ENCODE results near the gene AOPEP. TPM values are rescaled to one million over a fixed set of nuclear protein-coding genes. Genes with fewer than 3 reads are reported as not detected.

Gene AOPEP
- total and polyA plus RNA-seq, 4 donors: 29.0 to 121 (median 60.0) TPM

DNA sequence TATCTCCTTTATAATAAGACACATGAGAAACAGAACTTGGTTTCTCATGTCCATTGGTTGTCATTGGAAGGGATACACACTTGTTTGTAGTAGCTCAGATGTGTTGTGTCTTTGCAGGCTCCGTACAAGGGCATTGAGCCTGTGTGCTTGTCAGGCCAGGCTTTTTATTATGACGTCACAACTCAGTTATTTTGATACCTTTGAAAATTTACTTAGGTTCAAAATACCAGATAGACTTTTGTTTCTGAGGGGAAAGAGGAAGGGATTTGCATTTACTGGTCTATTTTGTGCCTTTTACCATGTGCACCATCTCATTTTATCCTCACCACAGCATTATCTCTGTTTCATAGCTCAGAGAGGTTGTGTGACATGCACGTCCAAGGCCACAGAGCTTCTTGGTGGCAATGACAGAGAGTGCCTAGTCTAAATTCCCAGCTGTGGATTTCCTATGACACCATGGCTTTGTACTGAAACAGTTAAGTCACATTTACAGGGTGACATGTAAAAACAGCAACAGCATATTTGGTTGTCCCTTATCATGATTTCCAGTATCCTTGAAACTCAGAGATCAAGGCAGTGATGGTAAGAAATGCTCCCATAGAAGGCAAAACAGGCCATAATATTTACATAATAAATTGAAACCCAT, 268.7 kb downstream of the AOPEP start:
- H3K36me3 ChIP-seq (ENCODE audit: control insufficient read depth in 4 of 4, insufficient read depth in 4 of 4, low read length in 4 of 4): peaks cover 0 to 2% (median 0%) of the 10 kb centered on the region in 4 donors
- TF ChIP-seq CTCF (IDR thresholded peaks at IDR 0.05; ENCODE audit: control extremely low read depth, extremely low read depth): no peak
- H3K9ac ChIP-seq (ENCODE audit: insufficient read depth in 1 of 2, low read length in 2 of 2): no peak overlapping the region
- ATAC-seq (ENCODE audit: insufficient read depth, low FRiP score) (no peak), DNase-seq (peak in 1 of 3 donors; percentile 45)
- WGBS, 2 donors: 86 to 91% methylated on average over 3 of the region's 3 CpGs
- H3K9me3 ChIP-seq (ENCODE audit: control insufficient read depth in 4 of 4, insufficient read depth in 3 of 4, low read length in 3 of 4): no peaks in the 10 kb centered on the region
- peak overlapping the region; percentile 56 to 75 for H3K27ac ChIP-seq (ENCODE audit: low read depth in 1 of 2, low read length in 1 of 2)
- no peaks in the 10 kb centered on the region for H3K27me3 ChIP-seq (ENCODE audit: control insufficient read depth in 3 of 3, insufficient read depth in 3 of 3, low read length in 2 of 3)
- H3K4me3 ChIP-seq: no peak overlapping the region
- peaks cover 0 to 50% (median 0%) of the 10 kb centered on the region in 5 donors for H3K4me1 ChIP-seq (ENCODE audit: control insufficient read depth in 5 of 5, insufficient read depth in 5 of 5, low read length in 5 of 5)

- WGBS, 2 donors: 76% methylated on average over 1 of the region's 1 CpG
- no peaks in the 10 kb centered on the region for H3K9me3 ChIP-seq (ENCODE audit: control insufficient read depth in 4 of 4, insufficient read depth in 3 of 4, low read length in 3 of 4)
- ATAC-seq (ENCODE audit: insufficient read depth, low FRiP score) (no peak), DNase-seq (no peak)
- H3K36me3 ChIP-seq (ENCODE audit: control insufficient read depth in 4 of 4, insufficient read depth in 4 of 4, low read length in 4 of 4): peaks cover 0 to 2% (median 0%) of the 10 kb centered on the region in 4 donors
- no peak overlapping the region for H3K9ac ChIP-seq (ENCODE audit: insufficient read depth in 1 of 2, low read length in 2 of 2)
- TF ChIP-seq CTCF (IDR thresholded peaks at IDR 0.05; ENCODE audit: control extremely low read depth, extremely low read depth): no peak
- H3K27me3 ChIP-seq (ENCODE audit: control insufficient read depth in 3 of 3, insufficient read depth in 3 of 3, low read length in 2 of 3): no peaks in the 10 kb centered on the region
- no peak overlapping the region for H3K4me3 ChIP-seq
- H3K4me1 ChIP-seq (ENCODE audit: control insufficient read depth in 5 of 5, insufficient read depth in 5 of 5, low read length in 5 of 5): peaks cover 0 to 55% (median 5%) of the 10 kb centered on the region in 5 donors
- H3K27ac ChIP-seq (ENCODE audit: low read depth in 1 of 2, low read length in 1 of 2): peak overlapping the region; percentile 66 to 68
Observed at GRCh38 chr9:94996641-94997040, 270.1 kb downstream of the AOPEP start.

- Histone ChIP-seq H3K9me3 (ENCODE audit: control insufficient read depth in 4 of 4, insufficient read depth in 3 of 4, low read length in 3 of 4) (no peaks in the 10 kb centered on the region), H3K27me3 (ENCODE audit: control insufficient read depth in 3 of 3, insufficient read depth in 3 of 3, low read length in 2 of 3) (no peaks in the 10 kb centered on the region), H3K4me3 (no peak overlapping the region), H3K4me1 (ENCODE audit: control insufficient read depth in 5 of 5, insufficient read depth in 5 of 5, low read length in 5 of 5) (peaks cover 0 to 49% (median 9%) of the 10 kb centered on the region in 5 donors), H3K27ac (ENCODE audit: low read depth in 1 of 2, low read length in 1 of 2) (no peak overlapping the region), H3K9ac (ENCODE audit: insufficient read depth in 1 of 2, low read length in 2 of 2) (no peak overlapping the region), H3K36me3 (ENCODE audit: control insufficient read depth in 4 of 4, insufficient read depth in 4 of 4, low read length in 4 of 4) (no peaks in the 10 kb centered on the region)
- ATAC-seq (ENCODE audit: insufficient read depth, low FRiP score): no peak
- 97% methylated on average over 5 of the region's 5 CpGs for WGBS, 2 donors
- TF ChIP-seq CTCF (IDR thresholded peaks at IDR 0.05; ENCODE audit: control extremely low read depth, extremely low read depth): no peak
- no peak for DNase-seq
Observed at GRCh38 chr9:94997727-94998126, 271.2 kb downstream of the AOPEP start.
